GM12878 (cell line): Measurements from ENCODE around the gene KIFBP. TPM values are rescaled to one million over a fixed set of nuclear protein-coding genes. Genes with fewer than 3 reads are reported as not detected.
"Not testable (repeated sequence)": the region's sequence is repeated elsewhere in the genome, so short reads cannot be mapped to it uniquely, and the experiment has no call there.

Experiments
- ATAC-seq: fragments of 200-7000 bp; cut with Tn5 transposase; 3 replicates; pipeline ENCODE4 v1.9.1; 2020; ENCODE audit warnings: mild to moderate bottlenecking, moderate library complexity
- BruUV-seq: library from RNA; stranded (reverse); fragments of 400-500 nt; replicated peaks from 2 replicates; lab custom pipeline; 2021; lab: Mats Ljungman, UMichigan
- CTCF ChIA-PET: fragments of 300-600 bp; sonication (Branson Sonifier 250); formaldehyde crosslinking; extraction: SDS; loops from one replicate; lab custom pipeline; 2021; ENCODE audit warnings: inconsistent platforms; lab: Yijun Ruan, JAX
- POLR2A ChIA-PET: fragments of 350-600 bp; formaldehyde crosslinking; extraction: SDS; loops from one replicate; lab custom pipeline; 2021; ENCODE audit warnings: inconsistent platforms; lab: Charles Lee
- RAD21 ChIA-PET: fragments of 300-600 bp; sonication (Branson Sonifier 250); formaldehyde crosslinking; loops from one replicate; lab custom pipeline; 2023; ENCODE audit warnings: antibody characterized with exemption; ENCODE audit not compliant: unreplicated experiment; lab: Charles Lee
- SMC1A ChIA-PET: fragments of 300-600 bp; sonication (Branson Sonifier 250); formaldehyde crosslinking; loops from one replicate; lab custom pipeline; 2023; ENCODE audit not compliant: unreplicated experiment, uncharacterized antibody; lab: Charles Lee
- DNase-seq: peaks from one replicate; pipeline ENCODE4 v3.0.0-alpha.2; 2011; ENCODE audit warnings: low read depth, low spot score
- FAIRE-seq: peaks from 3 replicates; lab custom pipeline; 2011; peaks lifted over from hg19 to GRCh38; lab: Jason Lieb, UNC
- H2AFZ ChIP-seq: 2 replicates; pipeline ENCODE4 v1.6.0; 2011; ENCODE audit warnings: low read depth, low read length, control low read depth; ENCODE audit not compliant: control insufficient read depth
- H3K27ac ChIP-seq: 2 replicates; pipeline ENCODE4 v1.5.1; 2011; ENCODE audit warnings: control low read depth; ENCODE audit not compliant: control insufficient read depth, insufficient read depth
- H3K27me3 ChIP-seq, 2 experiments: replicated peaks in 1 of 2; 2 replicates each; pipeline versions ENCODE4 v1.6.0 to v1.6.1; 2011; ENCODE audit warnings: low read length in 1 of 2; ENCODE audit not compliant: control insufficient read depth in 2 of 2, insufficient read depth in 2 of 2
- H3K36me3 ChIP-seq, 2 experiments: 2 replicates each; pipeline ENCODE4 v1.5.1; 2011; ENCODE audit warnings: low read length in 1 of 2; ENCODE audit not compliant: control insufficient read depth in 2 of 2, insufficient read depth in 2 of 2
- H3K4me1 ChIP-seq: 2 replicates; pipeline ENCODE4 v1.6.1; 2011; ENCODE audit warnings: mild to moderate bottlenecking, low read length, moderate library complexity, mixed read lengths; ENCODE audit not compliant: control insufficient read depth, insufficient read depth
- H3K4me2 ChIP-seq: 2 replicates; pipeline ENCODE4 v1.6.0; 2011; ENCODE audit warnings: control low read depth; ENCODE audit not compliant: control insufficient read depth, insufficient read depth
- H3K4me3 ChIP-seq: fragments of 200-600 bp; sonication (generic); 2 replicates; pipeline ENCODE4 v1.5.1; 2016
- H3K79me2 ChIP-seq: 2 replicates; pipeline ENCODE4 v1.6.0; 2011; ENCODE audit warnings: low read length; ENCODE audit not compliant: control insufficient read depth, insufficient read depth
- H3K9ac ChIP-seq: 2 replicates; pipeline ENCODE4 v1.8.0; 2011; ENCODE audit warnings: low read length, control low read depth, mixed read lengths; ENCODE audit not compliant: control insufficient read depth, insufficient read depth
- H3K9me3 ChIP-seq: replicated peaks from 3 replicates; pipeline ENCODE4 v1.5.1; 2011; ENCODE audit warnings: mild to moderate bottlenecking, low read length; ENCODE audit not compliant: control insufficient read depth, insufficient read depth
- H4K20me1 ChIP-seq: 2 replicates; pipeline ENCODE4 v1.6.0; 2011; ENCODE audit not compliant: control insufficient read depth, insufficient read depth
- ATF7 ChIP-seq: fragments of 450-650 bp; IDR thresholded peaks from 2 replicates; pipeline ENCODE4 v1.6.1; 2016; ENCODE audit warnings: low read depth, mild to moderate bottlenecking
- EGR1 ChIP-seq, 2 experiments: IDR thresholded peaks; 1 replicate in 1 of 2; 2 replicates in 1 of 2; pipeline ENCODE4 v1.6.1; 2011 to 2012; ENCODE audit warnings: low read depth in 2 of 2, low read length in 2 of 2, borderline replicate concordance in 1 of 2, mild to moderate bottlenecking in 1 of 2, moderate library complexity in 1 of 2
- EP300 ChIP-seq, 2 experiments: fragments of 150-350 bp in 1 of 2; IDR thresholded peaks; 2 replicates each; pipeline ENCODE4 v1.6.1; 2011 to 2012; ENCODE audit warnings: low read depth in 2 of 2, low read length in 2 of 2, borderline replicate concordance in 1 of 2, improper control_type of control experiment in 1 of 2, inconsistent platforms in 1 of 2; ENCODE audit not compliant: control insufficient read depth in 1 of 2
- NFIC ChIP-seq: IDR thresholded peaks from 2 replicates; pipeline ENCODE4 v1.6.1; 2012; ENCODE audit warnings: low read depth, mild to moderate bottlenecking, inconsistent platforms, low read length, moderate library complexity
- PAX5 ChIP-seq: IDR thresholded peaks from 2 replicates; pipeline ENCODE4 v1.6.1; 2011; ENCODE audit warnings: low read depth, low read length, borderline replicate concordance
- SMAD5 ChIP-seq: IDR thresholded peaks from 2 replicates; pipeline ENCODE4 v1.6.1; 2016; ENCODE audit warnings: antibody characterized with exemption, low read depth
- WGBS: methylation state at CpG from one replicate; pipeline ENCODE4 v1.1.6; 2016; ENCODE audit warnings: low lambda C conversion rate; ENCODE audit not compliant: insufficient replicate concordance, insufficient coverage; ENCODE audit errors: missing lambda C conversion rate; 5-methylcytosine and 5-hydroxymethylcytosine counted together
- in situ Hi-C: fragments of 300-500 bp; cut with MboI; formaldehyde crosslinking; loops from 9 replicates; pipeline ENCODE4 v1.14.3; 2018; ENCODE audit warnings: mixed read lengths
- intact Hi-C: fragments of 100-400 bp; cut with micrococcal nuclease; formaldehyde crosslinking; loops from one replicate; pipeline ENCODE4 v1.14.2; 2022; ENCODE audit not compliant: unreplicated experiment
- polyA plus RNA-seq, 11 experiments: library from polyadenylated mRNA; depleted of rRNA in 4 of 11; unstranded in 6 of 11; stranded (reverse) in 5 of 11; fragments of >200 nt; fragmentation: Nextera tagmentation in 4 of 11; fragmentation: Illumina TruSeq in 1 of 11; extraction: Ambion mirVana in 4 of 11; extraction: Trizol in 1 of 11; gene quantifications; 1 replicate in 1 of 11; 2 replicates in 10 of 11; pipeline versions ENCODE4 v1.2.1 to v1.2.3, GENCODE V29; 2011 to 2016; ENCODE audit warnings: inconsistent platforms in 2 of 11, missing spikeins in 2 of 11, low read depth in 1 of 11
- total RNA-seq, 4 experiments: library from RNA; depleted of rRNA in 3 of 4; stranded (reverse); fragments of >200 nt in 3 of 4; fragmentation: Illumina TruSeq in 1 of 4; extraction: Trizol in 1 of 4; gene quantifications; 2 replicates each; pipeline versions ENCODE4 v1.2.1 to v1.2.3, GENCODE V29; 2013 to 2021
- TF ChIP-seq, protein P1 (sequence below): fragments of 450-650 bp; formaldehyde crosslinking; IDR thresholded peaks from 2 replicates; pipeline ENCODE4 v1.5.0; 2022; ENCODE audit warnings: mild to moderate bottlenecking, missing genetic modification characterization
- TF ChIP-seq, protein P2 (sequence below): fragments of 450-650 bp; conservative IDR thresholded peaks from 2 replicates; pipeline ENCODE4 v1.6.1; 2017; ENCODE audit warnings: mild to moderate bottlenecking, moderate library complexity
- TF ChIP-seq, protein P3 (sequence below): fragments of 450-650 bp; IDR thresholded peaks from 2 replicates; pipeline ENCODE4 v1.6.1; 2016; ENCODE audit warnings: mild to moderate bottlenecking

The KIFBP gene
- total and polyA plus RNA-seq, 10 of the 15 experiments (the other 5 are each of a cell fraction or from before 2014, with no cell fraction given), result 8.6 to 29.5 (median 18.7) TPM

DNA sequence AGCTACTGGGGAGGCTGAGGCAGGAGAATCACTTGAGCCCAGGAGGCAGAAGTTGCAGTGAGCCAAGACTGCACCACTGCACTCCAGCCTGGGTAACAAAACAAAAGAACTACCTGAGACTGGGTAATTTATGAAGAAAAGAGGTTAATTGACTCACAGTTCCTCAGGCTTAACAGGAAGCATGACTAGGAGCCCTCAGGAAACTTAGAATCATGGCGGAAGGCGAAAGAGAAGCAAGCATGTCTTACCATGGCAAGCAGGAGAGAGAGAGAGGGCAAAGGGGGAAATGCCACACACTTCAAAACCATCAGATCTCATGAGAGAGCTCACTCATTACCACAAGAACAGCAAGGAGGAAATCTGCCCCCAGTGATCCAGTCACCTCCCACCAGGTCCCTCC, 24.2 kb downstream of the KIFBP start:
- not testable (repeated sequence) for FAIRE-seq

DNA sequence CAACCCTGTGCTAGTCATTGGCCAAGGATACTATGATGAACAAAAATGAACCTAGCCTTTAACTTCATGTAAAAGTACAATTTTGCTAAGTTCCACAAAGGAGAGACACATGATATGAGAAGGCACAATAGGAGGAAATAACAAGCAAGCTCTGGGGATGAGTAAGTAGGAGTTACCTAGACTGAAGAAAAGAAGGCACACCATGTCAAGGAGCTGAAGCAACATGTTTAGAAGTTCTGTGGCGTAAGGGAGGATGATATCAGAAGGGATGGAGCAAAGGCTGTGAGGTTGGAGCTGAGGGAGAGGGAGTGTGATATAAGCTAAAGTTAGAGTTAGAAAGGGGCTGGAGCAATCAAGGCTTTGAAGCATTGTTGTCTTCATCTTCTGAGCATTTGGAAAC, 25.6 kb downstream of the KIFBP start:
- Histone ChIP-seq H3K79me2 (no peaks in the 10 kb centered on the region), H3K9ac (no peak overlapping the region), H3K36me3 (peaks cover 2 to 7% of the 10 kb centered on the region in 2 experiments; a peak in 2 of 4 replicates), H3K9me3 (no peaks in the 10 kb centered on the region), H2AFZ (no peak overlapping the region), H3K4me1 (no peaks in the 10 kb centered on the region), H3K4me3 (no peak overlapping the region), H4K20me1 (no peaks in the 10 kb centered on the region), H3K27ac (no peak overlapping the region), H3K27me3 (no peaks in the 10 kb centered on the region), H3K4me2 (no peak overlapping the region)
- ChIA-PET CTCF (interaction anchor here (1.0 to 6.6 kb wide), 5 partner anchors 8 to 105 kb away, joined by 3 to 36 read pairs (median 4); no protein-coding TSS in a partner anchor), POLR2A (interaction anchor here (0.8 to 1.2 kb wide), 2 partner anchors 9 to 62 kb away, joined by 3 to 5 read pairs; no protein-coding TSS in a partner anchor), SMC1A (interaction anchor here (0.9 to 13.0 kb wide), 9 partner anchors 9 to 87 kb away, joined by 3 to 269 read pairs (median 5); no protein-coding TSS in a partner anchor), RAD21 (interaction anchor here (0.8 to 1.0 kb wide), 3 partner anchors 9 to 113 kb away, joined by 3 read pairs; no protein-coding TSS in a partner anchor)
- intact Hi-C loops, result no loop called here
- 100% methylated on average over 1 of the region's 1 CpG for WGBS
- in situ Hi-C loops, result no loop called here
- DNase-seq (no peak), FAIRE-seq (no peak), ATAC-seq (no peak)
- BruUV-seq, result no TSS peak
- TF ChIP-seq, protein P1, sequence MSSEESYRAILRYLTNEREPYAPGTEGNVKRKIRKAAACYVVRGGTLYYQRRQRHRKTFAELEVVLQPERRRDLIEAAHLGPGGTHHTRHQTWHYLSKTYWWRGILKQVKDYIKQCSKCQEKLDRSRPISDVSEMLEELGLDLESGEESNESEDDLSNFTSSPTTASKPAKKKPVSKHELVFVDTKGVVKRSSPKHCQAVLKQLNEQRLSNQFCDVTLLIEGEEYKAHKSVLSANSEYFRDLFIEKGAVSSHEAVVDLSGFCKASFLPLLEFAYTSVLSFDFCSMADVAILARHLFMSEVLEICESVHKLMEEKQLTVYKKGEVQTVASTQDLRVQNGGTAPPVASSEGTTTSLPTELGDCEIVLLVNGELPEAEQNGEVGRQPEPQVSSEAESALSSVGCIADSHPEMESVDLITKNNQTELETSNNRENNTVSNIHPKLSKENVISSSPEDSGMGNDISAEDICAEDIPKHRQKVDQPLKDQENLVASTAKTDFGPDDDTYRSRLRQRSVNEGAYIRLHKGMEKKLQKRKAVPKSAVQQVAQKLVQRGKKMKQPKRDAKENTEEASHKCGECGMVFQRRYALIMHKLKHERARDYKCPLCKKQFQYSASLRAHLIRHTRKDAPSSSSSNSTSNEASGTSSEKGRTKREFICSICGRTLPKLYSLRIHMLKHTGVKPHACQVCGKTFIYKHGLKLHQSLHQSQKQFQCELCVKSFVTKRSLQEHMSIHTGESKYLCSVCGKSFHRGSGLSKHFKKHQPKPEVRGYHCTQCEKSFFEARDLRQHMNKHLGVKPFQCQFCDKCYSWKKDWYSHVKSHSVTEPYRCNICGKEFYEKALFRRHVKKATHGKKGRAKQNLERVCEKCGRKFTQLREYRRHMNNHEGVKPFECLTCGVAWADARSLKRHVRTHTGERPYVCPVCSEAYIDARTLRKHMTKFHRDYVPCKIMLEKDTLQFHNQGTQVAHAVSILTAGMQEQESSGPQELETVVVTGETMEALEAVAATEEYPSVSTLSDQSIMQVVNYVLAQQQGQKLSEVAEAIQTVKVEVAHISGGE (CRISPR knock-in tag), result no peak
- no peak for TF ChIP-seq NFIC
- TF ChIP-seq EGR1 (IDR thresholded peaks at IDR 0.05; ENCODE audit: borderline replicate concordance in 1 of 2, low read depth in 2 of 2, low read length in 2 of 2), result no peak
- TF ChIP-seq, protein P2, sequence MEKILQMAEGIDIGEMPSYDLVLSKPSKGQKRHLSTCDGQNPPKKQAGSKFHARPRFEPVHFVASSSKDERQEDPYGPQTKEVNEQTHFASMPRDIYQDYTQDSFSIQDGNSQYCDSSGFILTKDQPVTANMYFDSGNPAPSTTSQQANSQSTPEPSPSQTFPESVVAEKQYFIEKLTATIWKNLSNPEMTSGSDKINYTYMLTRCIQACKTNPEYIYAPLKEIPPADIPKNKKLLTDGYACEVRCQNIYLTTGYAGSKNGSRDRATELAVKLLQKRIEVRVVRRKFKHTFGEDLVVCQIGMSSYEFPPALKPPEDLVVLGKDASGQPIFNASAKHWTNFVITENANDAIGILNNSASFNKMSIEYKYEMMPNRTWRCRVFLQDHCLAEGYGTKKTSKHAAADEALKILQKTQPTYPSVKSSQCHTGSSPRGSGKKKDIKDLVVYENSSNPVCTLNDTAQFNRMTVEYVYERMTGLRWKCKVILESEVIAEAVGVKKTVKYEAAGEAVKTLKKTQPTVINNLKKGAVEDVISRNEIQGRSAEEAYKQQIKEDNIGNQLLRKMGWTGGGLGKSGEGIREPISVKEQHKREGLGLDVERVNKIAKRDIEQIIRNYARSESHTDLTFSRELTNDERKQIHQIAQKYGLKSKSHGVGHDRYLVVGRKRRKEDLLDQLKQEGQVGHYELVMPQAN, result no peak
- TF ChIP-seq ATF7, result no peak
- TF ChIP-seq SMAD5, result no peak
- no peak for TF ChIP-seq EP300 (IDR thresholded peaks at IDR 0.05; ENCODE audit: borderline replicate concordance in 1 of 2, control insufficient read depth in 1 of 2, low read depth in 2 of 2, low read length in 2 of 2)
- TF ChIP-seq PAX5, result no peak
- TF ChIP-seq, protein P3, sequence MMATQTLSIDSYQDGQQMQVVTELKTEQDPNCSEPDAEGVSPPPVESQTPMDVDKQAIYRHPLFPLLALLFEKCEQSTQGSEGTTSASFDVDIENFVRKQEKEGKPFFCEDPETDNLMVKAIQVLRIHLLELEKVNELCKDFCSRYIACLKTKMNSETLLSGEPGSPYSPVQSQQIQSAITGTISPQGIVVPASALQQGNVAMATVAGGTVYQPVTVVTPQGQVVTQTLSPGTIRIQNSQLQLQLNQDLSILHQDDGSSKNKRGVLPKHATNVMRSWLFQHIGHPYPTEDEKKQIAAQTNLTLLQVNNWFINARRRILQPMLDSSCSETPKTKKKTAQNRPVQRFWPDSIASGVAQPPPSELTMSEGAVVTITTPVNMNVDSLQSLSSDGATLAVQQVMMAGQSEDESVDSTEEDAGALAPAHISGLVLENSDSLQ, result no peak

More for the DNA sequence above, 24.2 kb downstream of the KIFBP start:
- H3K27ac ChIP-seq, H3K4me2 ChIP-seq, ATAC-seq, BruUV-seq, H2AFZ ChIP-seq, H3K9me3 ChIP-seq, POLR2A ChIA-PET, DNase-seq, H4K20me1 ChIP-seq, intact Hi-C loops, H3K79me2 ChIP-seq, H3K4me3 ChIP-seq, H3K27me3 ChIP-seq, in situ Hi-C loops, RAD21 ChIA-PET, H3K9ac ChIP-seq, H3K36me3 ChIP-seq, CTCF ChIA-PET, H3K4me1 ChIP-seq: not testable (repeated sequence)
- WGBS, result 95% methylated on average over 2 of the region's 2 CpGs
- SMC1A ChIA-PET, result interaction anchor here (2.8 to 13.0 kb wide), 2 partner anchors 31 to 81 kb away, joined by 11 to 269 read pairs; no protein-coding TSS in a partner anchor
